HG03135 (cell line): ENCODE measurements around the gene PRKCE.

Experiments
- ATAC-seq: cut with Tn5 transposase; IDR thresholded peaks from one replicate; pipeline ENCODE4 v1.9.1; 2021; ENCODE audit warnings: mild to moderate bottlenecking, moderate library complexity; ENCODE audit not compliant: unreplicated experiment

The PRKCE gene

GRCh38 chr2:46025676-46026075 is 374.2 kb downstream of the PRKCE start:
- ATAC-seq = no peak

- no peak for ATAC-seq
These were observed 375.0 kb downstream of the PRKCE start for GRCh38 chr2:46026431-46026830.

GRCh38 chr2:46029332-46029811 is 377.9 kb downstream of the PRKCE start:
- no peak for ATAC-seq

GRCh38 chr2:46030330-46030729 is 378.9 kb downstream of the PRKCE start:
- ATAC-seq = no peak

- ATAC-seq = no peak
These were observed 380.8 kb downstream of the PRKCE start for GRCh38 chr2:46032161-46032813.

- ATAC-seq = no peak
These were observed 381.5 kb downstream of the PRKCE start for GRCh38 chr2:46032996-46033395.

GRCh38 chr2:46034535-46034934 is 383.1 kb downstream of the PRKCE start:
- ATAC-seq = no peak

GRCh38 chr2:46036929-46037328 is 385.5 kb downstream of the PRKCE start:
- no peak for ATAC-seq

GRCh38 chr2:46039543-46040303 is 388.2 kb downstream of the PRKCE start:
- no peak for ATAC-seq

GRCh38 chr2:46040563-46041155 is 389.2 kb downstream of the PRKCE start:
- no peak for ATAC-seq

GRCh38 chr2:46041434-46041833 is 390.0 kb downstream of the PRKCE start:
- ATAC-seq = no peak

GRCh38 chr2:46042207-46042637 is 390.7 kb downstream of the PRKCE start:
- ATAC-seq = no peak

GRCh38 chr2:46042711-46043110 is 391.2 kb downstream of the PRKCE start:
- ATAC-seq = no peak

GRCh38 chr2:46045888-46046287 is 394.4 kb downstream of the PRKCE start:
- ATAC-seq = no peak

GRCh38 chr2:46047290-46047689 is 395.8 kb downstream of the PRKCE start:
- ATAC-seq = no peak

GRCh38 chr2:46048693-46049092 is 397.2 kb downstream of the PRKCE start:
- ATAC-seq = no peak

- no peak for ATAC-seq
These were observed 398.6 kb downstream of the PRKCE start for GRCh38 chr2:46050027-46050426.

- ATAC-seq = no peak
These were observed 399.0 kb downstream of the PRKCE start for GRCh38 chr2:46050489-46050888.

- ATAC-seq = no peak
These were observed 399.6 kb downstream of the PRKCE start for GRCh38 chr2:46051085-46051484.

GRCh38 chr2:46053564-46053963 is 402.1 kb downstream of the PRKCE start:
- no peak for ATAC-seq

- ATAC-seq = no peak
These were observed 405.1 kb downstream of the PRKCE start for GRCh38 chr2:46056541-46056940.

GRCh38 chr2:46058140-46058539 is 406.7 kb downstream of the PRKCE start:
- ATAC-seq = no peak
